Bronchial epithelial cell (primary cell): Measurements from ENCODE around the gene DCDC2B. TPM values are rescaled to one million over a fixed set of nuclear protein-coding genes. Genes with fewer than 3 reads are reported as not detected.

ENCODE experiments used
- DNase-seq: peaks from one replicate; pipeline ENCODE4 v3.0.0-alpha.2; 2010; ENCODE audit warnings: low read depth
- FAIRE-seq: peaks from 2 replicates; lab custom pipeline; 2011; peaks lifted over from hg19 to GRCh38; lab: Jason Lieb, UNC
- H3K27me3 ChIP-seq: 2 replicates; pipeline ENCODE4 v1.5.1; 2011; ENCODE audit warnings: low read length; ENCODE audit not compliant: control insufficient read depth, insufficient read depth
- H3K36me3 ChIP-seq: 2 replicates; pipeline ENCODE4 v1.5.1; 2011; ENCODE audit warnings: low read length; ENCODE audit not compliant: control insufficient read depth, insufficient read depth
- H3K4me3 ChIP-seq: 2 replicates; pipeline ENCODE4 v1.5.1; 2011; ENCODE audit warnings: mild to moderate bottlenecking, low read depth, low read length, control low read depth
- CTCF ChIP-seq: IDR thresholded peaks from 2 replicates; pipeline ENCODE4 v1.5.1; 2011; ENCODE audit warnings: mild to moderate bottlenecking, moderate library complexity, low read length, control low read depth, inconsistent platforms; ENCODE audit not compliant: insufficient read depth, severe bottlenecking
- total RNA-seq: library from RNA; depleted of rRNA; stranded (reverse); fragments of >200 nt; gene quantifications from 2 replicates; pipeline ENCODE4 v1.2.1, GENCODE V29; 2014

DCDC2B gene
- total RNA-seq, 1 donor from 2014 or later: not detected

GRCh38 chr1:32197837-32198236 is 11.1 kb upstream of the DCDC2B start:
- no peak for TF ChIP-seq CTCF
- Histone ChIP-seq H3K36me3 (peaks cover 25% of the 10 kb centered on the region), H3K4me3 (no peak overlapping the region), H3K27me3 (no peaks in the 10 kb centered on the region)
- FAIRE-seq (no peak), DNase-seq (no peak)

GRCh38 chr1:32198237-32199042 is 10.4 kb upstream of the DCDC2B start:
- DNase-seq (no peak), FAIRE-seq (no peak)
- TF ChIP-seq CTCF: no peak
- Histone ChIP-seq H3K4me3 (no peak overlapping the region), H3K27me3 (no peaks in the 10 kb centered on the region), H3K36me3 (peaks cover 25% of the 10 kb centered on the region)

- DNase-seq: no peak
- no peak overlapping the region for H3K4me3 ChIP-seq
- no peak for FAIRE-seq
- H3K27me3 ChIP-seq: no peaks in the 10 kb centered on the region
- H3K36me3 ChIP-seq: peaks cover 20% of the 10 kb centered on the region
- TF ChIP-seq CTCF: no peak
Measured at GRCh38 chr1:32199043-32199716, 9.7 kb upstream of the DCDC2B start.

- Histone ChIP-seq H3K4me3 (no peak overlapping the region), H3K36me3 (peaks cover 15% of the 10 kb centered on the region), H3K27me3 (no peaks in the 10 kb centered on the region)
- no peak for TF ChIP-seq CTCF
- FAIRE-seq: no peak
- no peak for DNase-seq
Measured at GRCh38 chr1:32199717-32200072, 9.2 kb upstream of the DCDC2B start.

DNA sequence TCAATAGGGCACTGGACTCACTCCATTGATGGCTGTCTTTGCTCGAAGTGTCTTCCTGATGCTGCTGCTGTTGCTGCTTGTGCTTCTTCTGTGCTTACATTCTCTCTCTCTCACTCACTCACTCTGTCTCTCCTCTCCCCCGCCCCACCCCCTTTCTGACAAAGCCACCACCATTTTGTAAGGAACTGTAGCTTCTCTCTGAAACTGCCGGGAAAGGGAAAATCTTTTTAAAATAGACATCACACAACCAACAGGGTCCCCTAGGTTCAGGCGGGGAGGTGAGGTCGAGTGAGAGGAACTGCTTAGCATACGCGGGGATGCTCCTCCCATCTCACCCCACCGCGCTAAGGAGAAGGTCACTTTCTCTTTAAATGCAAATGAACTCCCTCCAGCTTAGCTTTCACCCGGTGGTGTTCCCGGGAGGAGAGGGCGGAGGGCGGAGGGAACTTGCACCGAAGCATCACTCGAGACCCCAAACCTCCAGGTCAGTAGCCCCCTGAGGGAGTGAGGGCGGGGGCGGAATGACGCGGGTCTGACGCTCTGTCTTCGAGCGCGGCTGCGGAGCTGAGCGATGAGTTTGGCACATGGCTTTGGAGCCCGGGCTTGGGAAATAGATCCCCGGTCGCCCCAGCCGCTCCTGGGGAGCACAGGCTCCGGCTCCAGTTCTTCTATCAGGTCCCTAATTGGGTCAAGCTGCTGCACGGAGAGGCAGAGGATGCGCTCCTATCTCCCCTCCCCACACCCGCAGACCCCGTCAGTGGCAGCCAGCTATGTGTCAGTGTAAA is 8.5 kb upstream of the DCDC2B start, which contains the start of gene CCDC28B:
CCDC28B (plus strand) TSS at position 370 of the 785 bp plus-strand sequence. CDS start 1,341 bp downstream, outside the sequence.
- DNase-seq: peak; percentile 42
- Histone ChIP-seq H3K4me3 (peak within 1 kb of the TSS; percentile 51), H3K27me3 (no peaks in the 10 kb centered on the region), H3K36me3 (peaks cover 9% of the 10 kb centered on the region)
- TF ChIP-seq CTCF: no peak
- FAIRE-seq: no peak
